Measurements from ENCODE around the gene CABP1.

DNA sequence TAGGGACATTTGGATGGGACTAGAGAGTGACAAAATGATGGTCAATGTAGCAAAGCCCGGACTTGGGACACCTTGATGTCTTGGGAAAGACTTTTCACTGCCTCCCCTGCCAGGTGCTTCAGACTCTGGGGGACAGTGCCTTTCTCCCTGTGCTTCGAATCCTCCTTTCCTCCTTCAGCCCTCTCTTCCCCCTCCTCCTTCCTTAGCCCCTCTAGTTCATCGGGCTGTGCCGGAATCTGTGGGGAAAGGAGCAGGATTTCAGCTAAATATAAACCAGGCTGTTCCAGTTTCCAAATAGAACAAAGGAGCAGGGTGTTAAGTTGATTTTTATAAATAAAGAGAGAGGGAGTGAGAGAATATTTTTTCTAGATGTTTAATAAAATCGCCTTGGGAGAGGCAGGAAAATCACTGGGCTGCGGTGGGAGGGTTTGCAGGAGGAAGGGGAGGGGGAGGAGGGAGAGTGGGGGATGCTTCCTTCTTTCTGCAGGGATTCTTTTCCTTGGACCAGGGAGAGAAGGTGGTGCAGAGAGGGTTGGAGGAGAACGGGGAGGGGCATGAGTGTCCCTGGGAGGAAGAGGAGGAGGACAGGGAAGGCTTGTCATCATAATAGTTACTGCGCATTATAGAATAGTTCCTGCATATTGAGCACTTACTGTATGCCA, 21.3 kb upstream of the CABP1 start:
- no peak for TF ChIP-seq EZH2 (IDR thresholded peaks at IDR 0.05)
- TF ChIP-seq, protein P1, sequence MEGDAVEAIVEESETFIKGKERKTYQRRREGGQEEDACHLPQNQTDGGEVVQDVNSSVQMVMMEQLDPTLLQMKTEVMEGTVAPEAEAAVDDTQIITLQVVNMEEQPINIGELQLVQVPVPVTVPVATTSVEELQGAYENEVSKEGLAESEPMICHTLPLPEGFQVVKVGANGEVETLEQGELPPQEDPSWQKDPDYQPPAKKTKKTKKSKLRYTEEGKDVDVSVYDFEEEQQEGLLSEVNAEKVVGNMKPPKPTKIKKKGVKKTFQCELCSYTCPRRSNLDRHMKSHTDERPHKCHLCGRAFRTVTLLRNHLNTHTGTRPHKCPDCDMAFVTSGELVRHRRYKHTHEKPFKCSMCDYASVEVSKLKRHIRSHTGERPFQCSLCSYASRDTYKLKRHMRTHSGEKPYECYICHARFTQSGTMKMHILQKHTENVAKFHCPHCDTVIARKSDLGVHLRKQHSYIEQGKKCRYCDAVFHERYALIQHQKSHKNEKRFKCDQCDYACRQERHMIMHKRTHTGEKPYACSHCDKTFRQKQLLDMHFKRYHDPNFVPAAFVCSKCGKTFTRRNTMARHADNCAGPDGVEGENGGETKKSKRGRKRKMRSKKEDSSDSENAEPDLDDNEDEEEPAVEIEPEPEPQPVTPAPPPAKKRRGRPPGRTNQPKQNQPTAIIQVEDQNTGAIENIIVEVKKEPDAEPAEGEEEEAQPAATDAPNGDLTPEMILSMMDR (IDR thresholded peaks at IDR 0.05) = no peak

Data from neural progenitor cell (in vitro differentiated cells).